GM10248 (cell line): Measurements from ENCODE around the gene SLC16A3.

Experiments
- CTCF ChIA-PET: fragments of 300-600 bp; sonication (Branson Sonifier 250); formaldehyde crosslinking; extraction: SDS; loops from one replicate; lab custom pipeline; 2021; ENCODE audit warnings: antibody characterized with exemption; lab: Yijun Ruan, JAX
- POLR2A ChIA-PET: fragments of 350-650 bp; sonication (Branson Sonifier 250); formaldehyde crosslinking; extraction: SDS; loops from one replicate; lab custom pipeline; 2020; ENCODE audit warnings: antibody characterized with exemption; lab: Yijun Ruan, JAX
- DNase-seq: peaks from one replicate; pipeline ENCODE4 v3.0.0; 2012; ENCODE audit errors: extremely low spot score
- TF ChIP-seq, protein P1 (sequence below): IDR thresholded peaks from 2 replicates; pipeline ENCODE4 v1.5.1; 2012; ENCODE audit warnings: mild to moderate bottlenecking, low read depth; ENCODE audit errors: extremely low read depth, missing control alignments, control extremely low read depth

The SLC16A3 gene

GRCh38 chr17:82274134-82275020, 45.5 kb downstream of the SLC16A3 start:
- POLR2A ChIA-PET, result interaction anchor here (0.7 kb wide), 1 partner anchor 61 kb away, joined by 3 read pairs; no protein-coding TSS in a partner anchor
- no peak for DNase-seq
- TF ChIP-seq, protein P1, sequence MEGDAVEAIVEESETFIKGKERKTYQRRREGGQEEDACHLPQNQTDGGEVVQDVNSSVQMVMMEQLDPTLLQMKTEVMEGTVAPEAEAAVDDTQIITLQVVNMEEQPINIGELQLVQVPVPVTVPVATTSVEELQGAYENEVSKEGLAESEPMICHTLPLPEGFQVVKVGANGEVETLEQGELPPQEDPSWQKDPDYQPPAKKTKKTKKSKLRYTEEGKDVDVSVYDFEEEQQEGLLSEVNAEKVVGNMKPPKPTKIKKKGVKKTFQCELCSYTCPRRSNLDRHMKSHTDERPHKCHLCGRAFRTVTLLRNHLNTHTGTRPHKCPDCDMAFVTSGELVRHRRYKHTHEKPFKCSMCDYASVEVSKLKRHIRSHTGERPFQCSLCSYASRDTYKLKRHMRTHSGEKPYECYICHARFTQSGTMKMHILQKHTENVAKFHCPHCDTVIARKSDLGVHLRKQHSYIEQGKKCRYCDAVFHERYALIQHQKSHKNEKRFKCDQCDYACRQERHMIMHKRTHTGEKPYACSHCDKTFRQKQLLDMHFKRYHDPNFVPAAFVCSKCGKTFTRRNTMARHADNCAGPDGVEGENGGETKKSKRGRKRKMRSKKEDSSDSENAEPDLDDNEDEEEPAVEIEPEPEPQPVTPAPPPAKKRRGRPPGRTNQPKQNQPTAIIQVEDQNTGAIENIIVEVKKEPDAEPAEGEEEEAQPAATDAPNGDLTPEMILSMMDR, result no peak
- CTCF ChIA-PET, result interaction anchor here (1.0 to 1.5 kb wide), 3 partner anchors 11 to 244 kb away, joined by 4 read pairs; no protein-coding TSS in a partner anchor

GRCh38 chr17:82275326-82275725, 46.5 kb downstream of the SLC16A3 start:
- TF ChIP-seq, protein P1, result no peak
- CTCF ChIA-PET, result interaction anchor here (0.7 to 1.3 kb wide), 2 partner anchors 26 to 245 kb away, joined by 3 to 4 read pairs; no protein-coding TSS in a partner anchor
- POLR2A ChIA-PET, result no interaction called here
- DNase-seq, result no peak

DNA sequence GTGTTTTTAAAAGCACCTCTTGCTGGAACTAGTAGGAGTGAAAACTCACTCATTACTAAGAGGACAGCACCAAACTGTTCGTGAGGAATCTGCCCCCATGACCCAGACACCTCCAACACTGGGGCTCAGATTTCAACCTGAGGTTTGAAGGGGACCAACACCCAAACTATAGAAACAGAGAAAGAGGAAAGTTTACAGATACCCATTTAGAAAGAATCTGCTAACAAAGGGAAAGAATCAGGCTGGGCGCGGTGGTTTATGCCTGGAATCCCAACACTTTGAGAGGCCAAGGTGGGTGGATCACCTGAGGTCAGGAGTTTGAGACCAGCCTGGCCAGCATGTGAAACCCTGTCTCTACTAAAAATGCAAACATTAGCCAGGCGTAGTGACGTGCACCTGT, 48.1 kb downstream of the SLC16A3 start:
- ChIA-PET CTCF (interaction anchor here (1.2 kb wide), 1 partner anchor 41 kb away, joined by 4 read pairs; no protein-coding TSS in a partner anchor), POLR2A (interaction anchor here (1.0 kb wide), 1 partner anchor 15 kb away, joined by 3 read pairs; no protein-coding TSS in a partner anchor)
- TF ChIP-seq, protein P1, result no peak
- DNase-seq, result no peak

DNA sequence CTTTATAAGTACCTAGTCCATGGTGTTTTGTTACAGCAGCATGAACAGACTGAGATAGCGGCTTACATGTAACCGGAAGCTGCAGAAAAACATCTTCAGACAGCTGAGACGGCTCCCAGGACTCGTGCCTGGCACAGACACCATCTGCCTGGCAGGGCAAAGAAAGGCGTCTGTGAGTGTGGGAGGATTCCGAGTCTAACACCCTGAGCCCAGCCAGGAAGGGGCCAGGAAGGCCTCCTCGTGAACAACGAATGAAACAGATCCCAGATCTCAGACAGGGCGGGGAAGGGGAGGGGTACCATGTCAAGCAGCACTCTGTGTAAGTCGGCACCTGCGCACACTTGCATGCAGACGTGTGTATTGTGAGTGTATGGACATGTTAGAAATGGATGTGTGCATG, 49.0 kb downstream of the SLC16A3 start:
- TF ChIP-seq, protein P1, result no peak
- no peak for DNase-seq
- ChIA-PET POLR2A (no interaction called here), CTCF (interaction anchor here (0.9 kb wide), 1 partner anchor 10 kb away, joined by 3 read pairs; no protein-coding TSS in a partner anchor)

DNA sequence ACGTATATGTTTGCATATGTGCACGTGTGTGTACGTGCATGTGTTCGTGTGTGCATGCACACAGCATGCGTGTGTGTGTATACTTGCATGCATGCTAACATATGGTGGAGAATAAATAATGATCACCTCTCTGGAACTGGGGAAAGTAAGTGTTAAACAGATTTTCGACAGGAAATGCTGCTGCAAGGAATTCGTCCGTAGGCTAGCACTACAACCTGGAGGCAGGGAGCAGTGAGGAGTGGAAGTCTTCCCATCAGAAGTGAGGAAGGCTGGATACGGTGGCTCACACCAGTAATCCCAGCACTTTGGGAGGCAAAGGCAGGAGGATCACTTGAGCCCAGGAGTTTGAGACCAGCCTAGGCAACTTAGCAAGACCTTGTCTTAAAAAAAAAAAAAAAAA, 49.5 kb downstream of the SLC16A3 start:
- POLR2A ChIA-PET, result no interaction called here
- CTCF ChIA-PET, result interaction anchor here (0.9 kb wide), 1 partner anchor 9 kb away, joined by 3 read pairs; no protein-coding TSS in a partner anchor
- DNase-seq, result no peak
- TF ChIP-seq, protein P1, result no peak

DNA sequence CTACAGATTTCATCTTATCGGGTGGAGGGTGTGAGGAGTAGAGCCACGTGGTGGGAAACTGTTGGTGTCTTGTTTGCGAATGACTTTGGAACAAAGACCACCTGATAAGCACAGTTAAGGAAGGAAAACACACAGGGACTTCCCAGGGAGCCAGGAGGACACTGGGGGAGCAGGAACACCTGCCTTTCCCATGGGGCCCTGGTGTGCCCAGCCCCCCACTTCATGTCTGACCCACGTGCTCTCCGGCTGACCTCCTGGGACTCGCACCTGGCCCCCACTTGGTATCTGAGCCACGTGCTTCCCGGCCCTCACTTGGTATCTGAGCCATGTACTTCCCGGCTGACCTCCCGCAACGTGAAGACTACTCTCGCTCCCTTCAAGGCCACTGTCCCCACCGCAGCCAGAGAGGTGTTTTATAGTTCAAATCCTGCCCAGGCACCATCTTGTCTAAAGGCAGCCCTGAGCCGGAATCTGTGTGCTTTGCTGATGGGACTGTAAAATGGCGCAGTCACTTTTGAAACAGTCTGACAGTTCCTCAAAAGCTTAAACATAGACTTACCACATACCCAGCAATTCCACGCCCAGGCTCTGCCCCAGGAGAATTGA, 50.0 kb downstream of the SLC16A3 start:
- DNase-seq, result no peak
- ChIA-PET POLR2A (no interaction called here), CTCF (interaction anchor here (1.4 kb wide), 1 partner anchor 9 kb away, joined by 3 read pairs; no protein-coding TSS in a partner anchor)
- TF ChIP-seq, protein P1, result no peak
